ENCODE measurements around the gene ARFGAP1.

ARFGAP1 gene

GRCh38 chr20:63310265-63310991 lies 37.8 kb downstream of the ARFGAP1 start:
- DNase-seq = no peak

- no peak for DNase-seq
Observed at GRCh38 chr20:63311186-63311832, 38.7 kb downstream of the ARFGAP1 start.

GRCh38 chr20:63311833-63312243 lies 39.2 kb downstream of the ARFGAP1 start:
- no peak for DNase-seq

DNA sequence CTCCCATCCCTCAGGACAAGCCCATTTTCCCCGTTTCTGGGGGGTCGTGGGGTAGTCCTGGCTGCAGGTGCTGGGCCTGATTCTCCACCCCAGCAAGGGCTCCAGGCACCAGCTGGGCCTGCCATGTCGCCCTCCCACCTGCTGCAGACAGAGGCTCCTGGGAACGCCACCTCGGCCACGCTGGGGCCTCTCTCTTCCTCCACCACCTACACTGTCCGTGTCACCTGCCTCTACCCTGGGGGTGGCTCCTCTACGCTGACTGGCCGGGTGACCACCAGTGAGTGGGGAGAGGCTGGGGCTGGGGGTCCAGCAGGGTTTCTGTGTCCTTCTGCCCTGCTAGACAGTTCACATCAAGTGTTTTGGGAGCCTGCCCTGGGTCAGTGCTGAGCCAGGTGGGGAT lies 39.7 kb downstream of the ARFGAP1 start:
- no peak for DNase-seq

DNA sequence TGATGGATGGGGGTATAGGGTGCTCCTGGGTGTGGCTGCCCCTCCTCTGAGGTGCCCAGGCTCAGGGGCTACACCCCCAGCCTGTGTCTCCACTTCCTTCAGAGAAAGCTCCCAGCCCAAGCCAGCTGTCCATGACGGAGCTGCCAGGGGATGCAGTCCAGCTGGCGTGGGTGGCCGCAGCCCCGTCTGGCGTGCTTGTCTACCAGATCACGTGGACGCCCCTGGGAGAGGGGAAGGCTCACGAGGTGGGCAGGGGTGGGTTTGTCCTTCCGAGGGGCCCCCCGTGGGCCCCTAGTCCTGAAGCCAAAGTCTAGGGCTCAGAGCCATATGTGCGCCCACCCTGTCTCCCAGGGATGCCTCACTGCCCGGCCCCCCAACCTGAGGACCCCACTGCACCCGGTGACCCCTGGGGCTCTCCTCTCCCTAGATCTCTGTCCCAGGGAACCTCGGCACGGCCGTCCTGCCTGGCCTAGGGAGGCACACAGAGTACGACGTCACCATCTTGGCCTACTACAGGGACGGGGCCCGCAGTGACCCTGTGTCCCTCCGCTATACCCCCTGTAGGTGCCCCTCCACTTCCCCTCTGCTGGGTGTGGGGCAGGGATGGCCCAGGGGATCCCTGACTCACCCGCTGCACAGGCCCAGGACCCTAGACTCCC lies 40.2 kb downstream of the ARFGAP1 start:
- DNase-seq = no peak

DNA sequence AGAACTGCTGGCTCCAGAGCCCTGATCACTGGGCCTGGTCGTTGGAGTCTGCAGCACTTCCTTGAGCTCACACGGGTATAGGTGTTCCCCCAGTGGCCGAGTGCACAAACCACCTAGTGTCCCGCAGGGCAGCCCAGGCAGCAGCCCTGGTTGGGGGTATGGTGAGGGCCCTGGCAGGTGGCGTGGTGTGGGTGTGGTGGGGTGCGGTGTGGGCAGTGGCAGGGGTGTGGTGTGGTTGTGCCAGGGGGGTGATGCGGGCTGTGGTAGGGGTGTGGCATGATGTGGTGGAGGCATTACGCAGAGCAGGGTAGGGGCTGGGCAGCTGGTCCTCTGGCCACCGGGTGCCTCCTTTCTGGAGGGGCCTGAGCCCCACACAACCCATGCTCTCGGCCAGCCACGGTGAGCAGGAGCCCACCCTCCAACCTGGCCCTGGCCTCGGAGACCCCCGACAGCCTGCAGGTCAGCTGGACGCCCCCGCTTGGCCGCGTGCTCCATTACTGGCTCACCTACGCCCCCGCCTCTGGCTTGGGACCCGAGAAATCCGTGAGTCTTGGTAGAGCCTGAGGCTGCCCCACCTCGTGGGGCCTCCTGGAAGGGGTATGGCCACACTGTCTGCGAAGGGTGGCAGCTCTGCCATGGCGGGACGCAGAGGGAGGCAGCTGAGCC lies 40.9 kb downstream of the ARFGAP1 start:
- DNase-seq = no peak

DNA sequence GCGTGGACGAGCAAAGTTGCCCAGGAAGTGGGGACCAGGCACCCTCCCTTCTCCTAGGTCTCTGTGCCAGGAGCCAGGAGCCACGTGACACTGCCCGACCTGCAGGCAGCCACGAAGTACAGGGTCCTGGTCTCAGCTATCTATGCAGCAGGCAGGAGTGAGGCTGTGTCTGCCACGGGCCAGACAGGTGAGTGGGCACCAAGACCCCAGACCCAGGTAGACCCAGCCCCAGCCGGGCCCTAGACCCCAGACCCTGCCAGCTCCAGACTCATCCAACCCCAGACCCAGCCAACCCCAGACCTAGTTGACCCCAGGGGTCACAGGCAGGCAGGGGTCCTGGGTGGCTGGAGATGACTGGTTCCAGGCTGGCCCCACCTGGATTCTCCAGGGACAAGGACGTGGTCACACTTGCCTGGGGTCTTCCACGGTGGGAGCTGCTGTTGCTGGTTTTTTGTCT lies 41.4 kb downstream of the ARFGAP1 start:
- no peak for DNase-seq

GRCh38 chr20:63314566-63315239 lies 42.1 kb downstream of the ARFGAP1 start:
- no peak for DNase-seq

DNA sequence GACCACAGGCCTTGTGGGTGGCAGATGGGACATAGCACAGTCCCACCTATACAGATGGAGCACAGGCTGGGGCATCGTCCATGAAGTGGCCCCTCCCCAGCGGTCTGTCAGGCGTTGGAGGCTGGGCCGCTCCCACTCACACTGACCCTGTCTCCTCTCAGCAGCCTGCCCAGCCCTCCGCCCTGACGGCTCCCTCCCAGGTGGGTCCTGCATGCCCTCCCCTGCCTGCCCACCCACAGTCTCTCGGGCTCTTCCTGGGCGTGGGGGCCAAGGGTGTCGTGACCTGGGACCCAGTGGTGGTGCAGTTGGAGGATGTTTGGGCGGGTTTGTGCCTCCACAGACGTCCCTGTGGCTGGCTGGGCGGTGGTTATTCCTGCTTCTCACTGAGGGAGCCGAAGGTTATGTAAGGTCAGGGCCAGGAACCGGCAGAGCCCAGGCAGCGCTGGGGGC lies 42.7 kb downstream of the ARFGAP1 start:
- DNase-seq = no peak

DNA sequence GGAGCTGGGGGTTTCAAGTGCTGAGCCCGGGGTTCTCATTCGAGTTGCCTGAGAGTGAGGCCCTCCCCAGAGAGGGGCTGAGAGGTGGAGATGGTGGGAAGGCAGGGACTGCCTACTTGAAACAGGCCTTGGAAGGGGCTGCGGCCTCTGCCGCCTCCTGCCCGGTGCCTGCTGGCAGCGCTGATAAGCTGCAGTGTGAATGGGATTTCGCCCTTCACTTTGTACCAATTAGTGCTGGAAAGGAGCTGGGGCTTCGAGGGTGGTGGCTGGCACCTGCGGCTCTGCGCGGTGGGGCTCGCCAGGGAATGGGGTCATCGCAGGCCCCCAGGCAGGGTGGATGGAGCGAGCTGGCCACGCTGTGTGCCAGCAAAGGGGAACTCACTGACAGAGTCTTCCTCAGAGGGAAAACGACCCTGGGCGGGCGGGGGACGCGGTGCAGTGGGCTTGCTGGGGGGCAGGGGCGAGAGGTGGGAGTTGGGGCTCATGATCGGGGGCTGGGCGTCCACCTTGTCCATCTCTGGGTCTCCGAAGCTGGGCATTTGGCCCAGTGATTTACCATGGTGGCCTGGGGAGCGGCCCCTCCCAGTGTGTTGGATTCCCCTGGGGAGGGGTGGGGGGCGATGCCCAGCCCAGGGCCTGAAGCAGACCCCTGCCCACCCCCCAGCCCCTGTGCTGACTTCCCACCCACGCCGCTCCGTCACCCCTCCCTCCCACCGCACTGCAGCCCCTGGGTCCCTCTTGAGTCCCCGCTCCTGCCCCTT lies 43.3 kb downstream of the ARFGAP1 start:
- no peak for DNase-seq

GRCh38 chr20:63316502-63316921 lies 43.9 kb downstream of the ARFGAP1 start:
- DNase-seq = no peak

- no peak for DNase-seq
Observed at GRCh38 chr20:63317061-63317460, 44.4 kb downstream of the ARFGAP1 start.

DNA sequence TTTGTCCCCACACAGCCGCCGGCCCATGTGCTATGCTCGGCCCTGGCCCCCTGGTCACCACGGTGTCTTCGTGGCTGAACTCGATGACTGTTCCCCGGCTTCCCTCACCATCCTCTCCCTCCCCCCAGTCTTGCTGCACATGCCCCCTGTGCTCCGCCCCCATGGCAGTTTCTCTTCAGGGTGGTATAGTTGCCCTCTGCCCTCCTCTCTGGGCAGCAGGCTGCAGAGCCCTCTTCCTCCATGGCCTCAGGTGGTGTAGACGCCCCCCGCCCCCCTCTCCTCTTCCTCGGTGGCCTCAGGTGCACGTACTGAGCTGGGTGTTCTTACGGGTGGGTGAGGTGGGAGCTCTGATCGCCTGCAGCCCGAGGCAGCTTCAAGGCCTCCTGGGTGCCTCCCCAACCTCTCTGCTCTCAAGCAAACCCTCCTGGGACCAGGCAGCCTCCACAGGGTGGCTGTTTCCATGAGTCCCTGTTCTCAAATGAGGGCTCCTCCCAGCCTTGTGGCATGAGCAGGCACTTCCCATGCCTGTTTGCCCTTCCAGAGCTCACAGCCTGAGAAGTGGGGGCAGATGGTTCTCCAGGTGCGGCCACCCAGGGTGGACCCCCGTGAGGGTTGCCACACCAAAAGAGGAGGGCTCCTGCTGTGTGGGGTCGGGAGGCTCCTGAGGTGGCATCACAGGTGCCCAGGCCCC lies 45.1 kb downstream of the ARFGAP1 start:
- DNase-seq = no peak

GRCh38 chr20:63318391-63319163 lies 46.0 kb downstream of the ARFGAP1 start:
- DNase-seq = no peak

- DNase-seq = no peak
Observed at GRCh38 chr20:63319164-63320040, 46.8 kb downstream of the ARFGAP1 start.

DNA sequence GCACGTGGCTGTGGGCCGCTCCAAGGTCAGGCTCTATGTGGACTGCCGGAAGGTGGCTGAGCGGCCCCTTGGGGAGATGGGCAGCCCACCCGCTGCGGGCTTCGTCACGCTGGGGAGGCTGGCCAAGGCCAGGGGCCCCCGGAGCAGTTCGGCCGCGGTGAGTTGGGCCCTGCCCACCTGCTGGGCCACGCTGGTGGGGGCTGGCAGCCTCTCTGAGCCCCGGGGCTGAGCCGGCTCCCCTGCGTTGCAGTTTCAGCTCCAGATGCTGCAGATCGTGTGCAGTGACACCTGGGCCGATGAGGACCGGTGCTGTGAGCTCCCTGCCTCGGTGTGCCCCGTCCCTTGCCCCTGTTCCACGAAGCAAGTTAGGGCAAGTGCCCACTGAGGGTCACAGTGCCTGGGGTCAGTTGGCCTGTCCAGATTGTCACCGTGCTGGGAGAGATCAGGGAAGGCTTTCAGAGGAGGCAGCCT lies 47.5 kb downstream of the ARFGAP1 start:
- no peak for DNase-seq

- no peak for DNase-seq
Observed at GRCh38 chr20:63320616-63321147, 48.1 kb downstream of the ARFGAP1 start.

GRCh38 chr20:63321148-63321831 lies 48.7 kb downstream of the ARFGAP1 start:
- no peak for DNase-seq

All from activated CD8-positive, alpha-beta memory T cell treated with anti-CD3 and anti-CD28 coated beads, Interleukin-2, amount 50 U/mL, for 48 hours (primary cell).